Measurements from ENCODE around the gene GIT1.

GRCh38 chr17:29544066-29544465 is 45.4 kb downstream of the GIT1 start:
- TF ChIP-seq CTCF (IDR thresholded peaks at IDR 0.05) (no peak), ZFX (IDR thresholded peaks at IDR 0.05; ENCODE audit: borderline replicate concordance) (no peak)

All from 22Rv1 (cell line).